Measurements from ENCODE around the gene FYN. TPM values are rescaled to one million over a fixed set of nuclear protein-coding genes. Genes with fewer than 3 reads are reported as not detected.
A peak's percentile ranks its signal among the peaks of the same experiment; 100 is the strongest.

Gene FYN
- polyA plus RNA-seq, 1 experiment, result 55.1 TPM

GRCh38 chr6:111711984-111712752 is 161.1 kb downstream of the FYN start:
- Histone ChIP-seq H3K36me3 (ENCODE audit: control insufficient read depth, insufficient read depth, low read length) (peaks cover 2% of the 10 kb centered on the region; the same call in 1 of the 2 replicates), H3K27me3 (ENCODE audit: control insufficient read depth, insufficient read depth, low read length) (no peaks in the 10 kb centered on the region), H3K4me3 (ENCODE audit: low read depth, low read length) (no peak overlapping the region)
- CTCF ChIA-PET, result interaction anchor here (1.0 to 6.1 kb wide), 5 partner anchors 161 to 331 kb away, joined by 3 to 82 read pairs (median 4); partner anchors contain the start of gene FYN
- POLR2A ChIA-PET, result no interaction called here
- peak; percentile 35 for DNase-seq (ENCODE audit: low read depth)
- TF ChIP-seq CTCF (IDR thresholded peaks at IDR 0.05; ENCODE audit: insufficient read depth, low read depth, low read length), result no peak

- POLR2A ChIA-PET, result no interaction called here
- no peaks in the 10 kb centered on the region for H3K27me3 ChIP-seq (ENCODE audit: control insufficient read depth, insufficient read depth, low read length)
- TF ChIP-seq CTCF (IDR thresholded peaks at IDR 0.05; ENCODE audit: insufficient read depth, low read depth, low read length), result no peak
- no peak overlapping the region for H3K4me3 ChIP-seq (ENCODE audit: low read depth, low read length)
- CTCF ChIA-PET, result interaction anchor here (1.1 to 6.1 kb wide), 6 partner anchors 113 to 332 kb away, joined by 3 to 82 read pairs (median 13); no protein-coding TSS in a partner anchor
- DNase-seq (ENCODE audit: low read depth), result no peak
- H3K36me3 ChIP-seq (ENCODE audit: control insufficient read depth, insufficient read depth, low read length), result peaks cover 2% of the 10 kb centered on the region; the same call in 1 of the 2 replicates
These were observed 161.8 kb downstream of the FYN start for GRCh38 chr6:111711476-111711875.

GRCh38 chr6:111710911-111711310 is 162.3 kb downstream of the FYN start:
- CTCF ChIA-PET, result interaction anchor here (0.7 to 6.1 kb wide), 16 partner anchors 8 to 332 kb away, joined by 3 to 82 read pairs (median 6); no protein-coding TSS in a partner anchor
- no peak for TF ChIP-seq CTCF (IDR thresholded peaks at IDR 0.05; ENCODE audit: insufficient read depth, low read depth, low read length)
- no peak for DNase-seq (ENCODE audit: low read depth)
- Histone ChIP-seq H3K36me3 (ENCODE audit: control insufficient read depth, insufficient read depth, low read length) (peaks cover 2% of the 10 kb centered on the region; the same call in 1 of the 2 replicates), H3K4me3 (ENCODE audit: low read depth, low read length) (no peak overlapping the region), H3K27me3 (ENCODE audit: control insufficient read depth, insufficient read depth, low read length) (no peaks in the 10 kb centered on the region)
- POLR2A ChIA-PET, result no interaction called here

- CTCF ChIA-PET, result interaction anchor here (0.6 to 6.1 kb wide), 22 partner anchors 9 to 376 kb away, joined by 3 to 82 read pairs (median 4); no protein-coding TSS in a partner anchor
- POLR2A ChIA-PET, result interaction anchor here (0.6 kb wide), 1 partner anchor 286 kb away, joined by 5 read pairs; no protein-coding TSS in a partner anchor
- no peak for TF ChIP-seq CTCF (IDR thresholded peaks at IDR 0.05; ENCODE audit: insufficient read depth, low read depth, low read length)
- Histone ChIP-seq H3K27me3 (ENCODE audit: control insufficient read depth, insufficient read depth, low read length) (no peaks in the 10 kb centered on the region), H3K4me3 (ENCODE audit: low read depth, low read length) (no peak overlapping the region), H3K36me3 (ENCODE audit: control insufficient read depth, insufficient read depth, low read length) (peaks cover 2% of the 10 kb centered on the region; the same call in 1 of the 2 replicates)
- DNase-seq (ENCODE audit: low read depth), result no peak
These were observed 162.8 kb downstream of the FYN start for GRCh38 chr6:111710439-111710838.

Measured in BJ (cell line).